Fibroblast of peridontal ligament (primary cell): ENCODE measurements around the gene FXYD6.
"Not testable (repeated sequence)": the region's sequence is repeated elsewhere in the genome, so short reads cannot be mapped to it uniquely, and the experiment has no call there.

Source experiments
- DNase-seq: peaks from one replicate; pipeline ENCODE4 v3.0.0-alpha.2; 2010; ENCODE audit errors: extremely low read depth

The FXYD6 gene, protein sequence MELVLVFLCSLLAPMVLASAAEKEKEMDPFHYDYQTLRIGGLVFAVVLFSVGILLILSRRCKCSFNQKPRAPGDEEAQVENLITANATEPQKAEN

DNA sequence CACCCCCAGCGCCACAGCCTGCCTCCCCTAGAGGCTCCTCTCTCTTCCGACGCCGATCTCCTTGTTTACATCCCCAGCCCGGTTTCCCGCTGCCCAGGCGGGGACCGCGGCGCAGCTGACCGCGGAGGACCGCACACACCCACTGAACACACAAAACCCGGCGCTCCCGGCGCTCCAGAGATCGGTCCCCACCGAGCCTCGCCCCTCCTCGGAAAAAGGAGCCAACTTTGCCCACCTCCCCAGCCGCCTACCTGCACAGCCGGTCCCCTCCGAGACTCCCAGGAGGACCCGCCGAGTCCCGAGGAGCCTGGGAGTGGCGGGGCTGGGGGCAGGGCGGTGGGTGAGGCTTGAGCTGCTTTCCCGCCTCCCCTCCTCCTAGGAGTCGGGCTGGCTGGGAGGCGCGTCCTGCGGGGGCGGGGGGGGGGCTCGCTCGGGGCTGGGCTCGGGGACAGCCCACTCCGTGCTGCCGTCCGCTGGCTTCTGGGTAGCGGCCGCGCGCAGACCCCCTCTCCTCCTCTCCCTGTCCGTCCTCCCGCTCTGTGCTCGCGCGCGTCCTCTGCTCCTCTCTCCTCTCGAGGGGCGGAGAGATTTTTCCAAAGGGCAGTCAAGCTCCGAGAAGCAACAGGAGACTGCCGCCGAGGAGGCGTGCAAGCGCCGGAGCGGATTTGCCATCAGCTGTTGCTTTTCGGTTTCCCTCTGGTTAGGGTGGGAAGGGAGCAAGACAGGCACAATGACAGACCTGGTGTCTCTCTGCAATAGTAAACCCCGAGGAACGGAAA is at the start of gene FXYD6:
Gene FXYD6, minus strand, starts transcription at position 318 of the 779 bp plus-strand sequence. CDS start 33,882 bp downstream, outside the sequence.
- no peak for DNase-seq

DNA sequence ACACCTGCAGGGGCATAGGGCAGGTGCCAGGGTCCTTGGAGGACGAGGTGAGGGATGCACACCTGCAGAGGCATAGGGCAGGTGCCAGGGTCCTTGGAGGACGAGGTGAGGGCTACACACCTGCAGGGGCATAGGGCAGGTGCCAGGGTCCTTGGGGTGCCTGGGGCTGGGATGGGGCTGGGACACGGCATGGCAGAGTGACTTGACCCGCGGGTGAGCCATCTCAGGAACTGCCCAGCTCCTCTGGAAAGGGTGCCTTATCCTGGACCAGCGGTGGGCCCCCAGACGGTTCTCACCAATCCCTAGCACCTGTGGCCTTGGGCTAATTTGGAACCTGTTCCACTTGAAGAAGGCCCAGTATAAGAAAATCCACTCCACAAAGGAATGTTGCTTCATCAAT is 49.7 kb upstream of the FXYD6 start:
- DNase-seq, result not testable (repeated sequence)

DNA sequence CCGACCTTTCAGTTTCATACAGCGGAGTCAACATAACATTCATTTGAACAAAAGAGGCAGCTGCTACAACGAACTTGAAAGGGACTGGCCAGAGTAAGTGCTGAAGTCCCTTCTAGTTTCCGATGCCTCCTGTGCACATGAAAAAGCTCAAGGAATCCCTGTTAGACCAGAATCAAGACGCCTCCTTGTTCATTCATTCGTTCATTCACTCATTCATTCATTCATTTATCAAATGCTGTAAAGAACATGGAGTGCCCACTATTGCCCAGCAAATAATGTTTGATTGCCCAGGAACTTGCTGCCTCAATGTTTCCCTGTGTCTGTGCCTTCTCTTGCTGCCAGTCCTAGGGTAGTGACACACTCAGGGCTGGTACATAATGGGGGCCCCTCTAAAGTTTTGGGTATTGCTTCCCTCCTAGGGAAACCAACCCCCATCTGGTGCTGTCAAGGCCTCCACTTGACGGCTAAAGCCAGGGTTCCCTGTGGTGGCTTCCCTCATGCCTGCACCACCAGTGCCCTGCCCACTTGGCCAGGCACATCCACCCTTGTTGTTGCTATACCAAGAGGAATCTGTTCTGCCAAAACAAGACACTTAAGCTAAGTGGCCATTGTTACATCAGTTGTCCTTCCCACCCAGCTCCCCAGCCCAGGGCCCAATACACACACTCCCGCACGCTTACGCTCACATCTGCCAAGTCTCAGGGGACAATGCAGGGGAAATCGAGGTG is 48.9 kb upstream of the FXYD6 start:
- no peak for DNase-seq

DNA sequence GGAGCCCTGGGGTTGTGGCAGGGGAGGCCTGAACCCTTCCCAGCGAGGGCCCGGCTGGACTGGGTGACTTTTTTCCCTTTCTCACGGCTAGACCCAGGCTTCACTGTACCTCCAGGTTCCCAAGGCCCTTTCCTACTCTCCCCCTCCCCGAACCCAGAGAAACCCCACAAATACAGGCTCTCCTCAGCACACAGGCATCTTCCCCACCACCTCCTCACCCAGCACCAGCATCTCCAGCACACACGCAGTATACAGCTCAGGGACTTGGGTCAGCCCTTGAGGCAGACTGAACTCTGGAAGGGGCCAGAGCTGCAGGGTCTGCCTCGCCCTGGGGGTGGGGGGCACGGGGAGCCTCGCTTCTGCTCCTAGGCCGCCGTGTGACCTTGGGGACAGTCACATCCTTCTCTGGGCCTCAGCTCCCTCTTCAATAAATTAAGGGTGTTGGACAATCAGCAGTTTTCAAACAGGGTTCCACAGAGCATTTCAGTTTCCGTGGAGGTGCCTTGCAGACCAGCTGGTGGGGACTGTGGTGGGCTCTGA is 48.2 kb upstream of the FXYD6 start:
- no peak for DNase-seq

DNA sequence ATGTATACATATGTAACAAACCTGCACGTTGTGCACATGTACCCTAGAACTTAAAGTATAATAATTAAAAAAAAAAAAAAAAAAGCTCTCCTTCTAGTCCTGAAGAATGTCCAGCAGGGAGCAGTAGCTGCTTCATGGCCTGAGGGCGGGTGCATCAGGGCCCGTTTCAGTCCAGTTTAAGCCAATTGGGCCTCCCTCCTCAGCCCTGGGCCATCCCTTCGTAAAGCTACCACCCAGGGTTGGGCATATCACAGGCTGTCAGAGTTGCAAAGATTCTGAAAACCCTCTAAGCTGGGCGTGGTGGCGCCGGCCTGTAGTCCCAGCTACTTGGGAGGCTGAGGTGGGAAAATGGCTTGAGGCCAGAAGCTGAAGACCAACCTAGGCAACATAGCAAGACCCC is 47.3 kb upstream of the FXYD6 start:
- no peak for DNase-seq

DNA sequence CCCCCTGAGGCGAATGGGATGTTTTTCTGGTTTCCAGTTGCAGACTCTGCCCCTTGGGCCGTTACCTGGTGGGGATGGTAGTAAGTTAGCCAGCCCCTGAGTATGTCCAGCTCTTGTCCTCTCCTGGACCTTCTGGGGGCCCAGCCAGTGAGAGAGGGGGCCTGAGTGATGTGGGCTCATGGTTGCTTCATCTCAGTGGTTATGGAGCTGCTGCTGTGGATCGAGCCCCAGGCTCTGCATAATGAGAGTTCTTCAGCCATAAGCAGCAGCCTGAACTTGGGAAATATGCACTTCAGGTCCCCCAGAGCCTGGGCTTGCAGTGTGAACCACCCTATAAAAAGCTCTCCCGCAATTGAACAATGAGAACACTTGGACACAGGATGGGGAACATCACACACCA is 46.8 kb upstream of the FXYD6 start:
- DNase-seq, result no peak

DNA sequence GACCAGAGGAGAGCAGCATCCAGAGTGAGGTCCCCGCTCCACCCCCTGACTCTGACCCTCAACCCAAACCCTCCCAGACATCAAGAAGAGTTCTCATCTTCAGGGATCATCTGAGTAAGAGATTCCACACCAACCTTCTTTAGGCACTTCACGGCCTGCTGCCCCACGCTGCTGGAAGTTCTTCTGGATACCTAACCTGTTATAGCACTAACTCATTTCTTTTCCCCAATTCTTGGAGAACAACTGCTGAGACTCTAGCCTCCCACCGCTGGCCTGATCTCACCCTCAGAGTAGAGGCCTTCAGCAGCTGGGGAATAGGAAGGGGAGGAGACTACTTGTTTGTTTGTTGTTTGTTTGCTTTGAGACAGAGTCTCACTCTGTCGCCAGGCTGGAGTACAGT is 45.4 kb upstream of the FXYD6 start:
- DNase-seq, result no peak

DNA sequence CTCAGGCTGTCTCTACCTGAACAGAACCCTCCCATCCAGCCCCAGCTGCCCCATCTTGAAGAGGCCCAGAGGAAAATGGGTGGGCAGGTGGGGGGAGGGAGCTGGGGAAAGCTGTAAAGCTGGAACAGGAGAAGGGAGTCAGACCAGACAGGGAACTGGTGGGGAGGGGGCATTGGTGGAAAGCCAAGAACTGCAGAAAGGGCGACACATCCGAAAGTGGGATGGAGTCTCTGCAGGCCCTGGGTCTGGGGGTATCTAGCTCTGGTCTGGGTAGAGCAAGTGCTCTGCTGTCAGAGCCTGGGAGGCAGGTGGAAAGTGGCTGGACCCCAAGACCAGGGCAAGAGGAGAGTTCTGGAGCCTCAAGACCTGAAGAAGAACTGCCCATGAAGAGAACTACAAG is 45.0 kb upstream of the FXYD6 start:
- no peak for DNase-seq

DNA sequence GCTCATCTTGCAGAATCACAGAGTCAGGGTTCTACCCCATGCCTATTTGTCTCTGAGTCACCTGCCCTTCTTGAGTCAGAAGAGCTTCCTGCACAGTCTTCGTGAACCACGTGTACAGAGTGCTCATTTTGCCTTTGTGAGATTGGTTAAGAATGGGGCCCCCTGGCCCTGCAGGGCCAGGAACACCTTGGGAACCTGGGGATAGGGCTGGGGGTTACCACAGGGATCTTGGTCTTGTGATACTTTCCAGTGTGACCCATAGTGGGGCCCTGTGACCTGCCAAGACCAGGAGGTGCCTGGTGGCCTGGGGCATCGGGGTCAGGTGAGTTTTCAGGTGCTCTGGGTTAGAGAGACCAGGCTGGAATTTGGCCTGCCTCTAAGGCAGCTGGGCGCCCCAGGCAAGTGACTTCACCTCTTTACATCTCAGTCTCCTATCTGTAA is 43.3 kb upstream of the FXYD6 start:
- no peak for DNase-seq

DNA sequence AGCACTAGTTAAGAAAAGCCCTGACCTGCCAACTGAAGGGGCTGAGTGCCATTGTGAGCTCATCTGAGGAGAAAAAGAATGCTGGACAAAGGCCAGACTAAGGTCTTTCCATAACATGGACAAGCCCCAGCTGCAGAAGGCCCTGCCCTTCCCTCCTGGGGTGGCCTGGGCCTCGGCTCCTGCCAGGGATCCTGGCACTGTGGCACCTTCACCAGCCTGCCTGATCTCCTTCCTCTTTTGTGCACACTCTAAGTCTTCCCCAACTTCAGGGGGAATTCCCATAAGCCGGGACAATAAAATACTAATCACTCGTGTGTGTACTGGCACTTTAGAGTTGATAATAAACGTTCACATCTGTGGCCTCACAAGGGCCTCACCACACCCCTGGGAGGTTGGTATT is 42.9 kb upstream of the FXYD6 start:
- no peak for DNase-seq

DNA sequence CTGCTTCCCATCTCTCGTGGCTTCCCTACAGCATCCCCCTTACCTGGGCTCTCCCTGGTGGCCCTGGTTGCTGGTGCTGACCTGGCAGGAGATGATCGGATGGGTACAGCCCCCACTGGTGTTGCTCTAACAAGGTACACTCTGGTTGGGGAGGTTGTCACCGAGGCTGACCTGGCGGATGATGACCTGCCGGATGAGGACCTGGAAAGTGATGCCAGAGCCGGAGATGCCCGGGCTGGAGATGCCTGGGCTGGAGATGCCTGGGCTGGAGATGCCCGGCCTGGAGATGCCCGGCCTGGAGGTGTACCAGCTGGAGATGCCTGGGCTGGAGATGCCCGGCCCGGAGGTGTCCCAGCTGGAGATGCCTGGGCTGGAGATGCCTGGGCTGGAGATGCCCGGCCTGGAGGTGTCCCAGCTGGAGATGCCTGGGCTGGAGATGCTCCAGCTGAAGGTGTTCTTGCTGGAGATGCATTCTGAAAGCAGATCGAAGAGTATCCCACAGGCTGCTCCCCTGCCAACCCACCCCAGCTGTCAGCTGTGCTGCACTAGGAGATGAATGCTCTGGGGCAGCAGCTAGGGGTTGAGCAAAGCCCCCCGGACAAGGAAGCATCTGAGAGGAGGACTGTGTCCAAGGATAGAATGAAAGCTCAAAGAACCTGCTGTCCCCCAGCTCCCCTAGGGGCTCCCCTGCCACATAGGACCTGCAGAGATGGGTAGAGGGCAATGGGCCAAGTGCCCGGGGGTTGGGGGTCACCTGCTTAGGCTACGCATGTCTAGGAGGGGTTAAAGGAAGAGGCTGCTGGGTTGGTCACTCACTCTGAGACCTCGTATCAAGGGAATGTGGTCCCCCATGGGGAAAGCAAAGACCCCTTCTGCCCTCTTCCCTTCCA is 42.2 kb upstream of the FXYD6 start:
- no peak for DNase-seq

DNA sequence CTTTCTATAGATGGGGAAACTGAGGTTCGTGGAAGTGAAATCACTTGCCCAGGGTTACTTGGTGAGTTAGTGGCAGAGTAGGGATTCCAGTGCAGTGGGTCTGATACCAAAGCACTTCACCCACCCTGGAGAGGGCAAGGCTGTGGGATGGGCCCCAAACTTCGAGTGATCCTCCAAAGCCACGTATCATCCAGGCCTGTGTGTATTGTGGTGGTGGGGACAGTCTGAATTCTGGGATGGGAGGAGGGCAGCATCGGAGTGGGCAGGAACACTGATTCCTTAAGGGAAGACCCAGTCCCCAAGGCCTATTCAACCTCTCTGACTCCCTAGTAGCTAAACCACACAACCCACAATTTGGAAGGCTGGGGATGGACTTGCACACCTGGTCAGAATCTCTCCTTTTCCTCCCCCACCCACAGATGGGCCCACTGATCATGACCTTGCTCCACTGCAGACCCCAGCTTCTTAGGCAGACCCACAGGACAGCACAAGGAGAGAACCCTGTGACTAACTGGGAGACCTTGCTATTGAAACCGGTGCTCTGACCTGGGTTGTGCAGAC is 41.2 kb upstream of the FXYD6 start:
- DNase-seq, result no peak

DNA sequence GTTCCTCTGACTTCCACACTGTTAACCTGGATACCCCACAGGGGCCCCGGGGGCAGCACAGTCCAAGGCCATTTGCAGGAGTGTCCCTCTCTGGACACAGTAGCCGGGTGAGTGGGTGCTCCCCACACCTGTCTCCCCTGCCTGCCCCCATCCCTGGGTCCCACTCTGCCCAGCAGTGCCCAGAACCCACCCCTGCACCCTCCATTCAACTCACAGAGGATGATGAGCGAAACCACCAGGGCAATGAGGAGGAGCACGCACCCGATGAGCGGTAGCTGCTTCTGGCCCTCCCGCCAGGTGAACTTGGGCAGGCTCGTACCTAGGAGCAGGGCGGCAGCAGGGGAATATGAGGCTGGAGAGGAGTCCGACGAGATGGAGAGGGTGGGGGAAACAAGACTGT is 40.5 kb upstream of the FXYD6 start:
- DNase-seq, result no peak

DNA sequence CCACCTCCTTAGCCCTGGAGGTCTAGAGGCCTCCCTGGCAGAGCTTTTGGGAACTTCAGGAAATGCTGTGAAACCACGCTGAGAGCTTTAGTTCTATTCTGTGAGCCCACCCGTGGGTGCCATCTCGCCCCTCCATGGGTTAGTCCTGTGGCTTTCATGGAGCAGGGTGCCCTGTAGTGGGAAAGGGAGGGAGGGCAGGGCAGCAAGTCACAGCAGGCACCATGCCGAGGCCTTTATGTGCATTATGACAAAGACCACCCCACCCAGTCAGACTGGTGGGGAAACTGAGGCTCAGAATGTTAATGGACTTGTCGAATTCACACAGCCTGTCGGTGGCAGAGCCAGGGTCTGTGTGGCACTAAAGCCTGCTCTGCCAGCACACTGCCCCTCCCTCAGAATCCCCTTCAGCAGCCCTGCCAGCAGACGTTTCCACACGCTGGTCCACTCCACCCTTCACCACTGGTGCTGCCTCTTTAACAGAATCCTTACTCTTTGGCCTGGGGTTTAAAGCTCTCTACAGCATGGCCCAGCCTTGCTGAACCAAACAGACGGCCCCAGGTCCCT is 39.3 kb upstream of the FXYD6 start:
- no peak for DNase-seq

DNA sequence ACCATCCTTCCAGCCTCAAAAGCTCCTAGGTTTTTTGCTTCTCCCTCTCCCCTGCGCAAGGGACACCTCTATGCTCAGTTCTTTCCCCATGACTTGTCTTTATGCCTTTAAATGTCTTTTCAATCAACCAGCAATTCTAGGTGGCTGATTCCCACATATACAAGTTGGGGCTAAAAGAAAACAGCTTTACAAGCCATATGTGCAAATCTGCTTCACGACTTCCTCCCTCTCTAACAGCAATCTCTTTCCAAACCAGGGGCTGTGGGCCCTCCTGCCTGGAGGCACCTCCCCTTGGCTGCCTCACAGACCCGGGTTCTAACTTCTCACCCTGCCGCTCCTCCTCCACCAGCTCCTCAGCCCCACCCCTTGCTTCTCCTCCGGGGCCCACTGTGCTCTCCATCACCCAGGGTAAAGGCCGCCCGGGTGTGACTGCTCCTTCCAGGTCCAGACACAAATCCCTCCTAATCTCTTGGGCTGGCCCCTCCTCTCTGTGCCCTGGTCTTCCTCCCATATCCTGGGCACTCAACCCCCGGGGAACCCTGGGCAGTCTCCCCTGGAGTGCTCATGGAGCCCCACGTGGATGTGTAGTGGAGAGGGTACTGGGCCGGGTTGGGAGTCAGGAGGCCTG is 38.6 kb upstream of the FXYD6 start:
- no peak for DNase-seq

DNA sequence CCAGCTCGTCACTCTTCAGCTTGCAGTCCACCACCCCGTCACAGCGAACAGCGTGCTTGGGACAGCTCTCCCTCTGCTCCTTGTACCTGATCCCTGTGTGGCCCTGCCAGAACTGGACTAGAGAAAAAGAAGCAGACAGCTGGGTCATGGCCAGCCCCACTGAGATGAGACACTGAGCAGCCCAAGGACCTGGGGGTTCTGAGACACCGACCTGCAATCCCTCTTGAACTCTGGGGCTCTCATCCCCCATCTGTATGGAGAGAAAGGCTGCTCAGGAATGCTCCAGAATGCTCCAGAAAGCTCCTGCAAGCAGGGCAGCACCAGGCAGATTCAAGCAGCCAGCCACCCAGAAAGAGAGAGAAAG is 37.9 kb upstream of the FXYD6 start:
- DNase-seq, result no peak

DNA sequence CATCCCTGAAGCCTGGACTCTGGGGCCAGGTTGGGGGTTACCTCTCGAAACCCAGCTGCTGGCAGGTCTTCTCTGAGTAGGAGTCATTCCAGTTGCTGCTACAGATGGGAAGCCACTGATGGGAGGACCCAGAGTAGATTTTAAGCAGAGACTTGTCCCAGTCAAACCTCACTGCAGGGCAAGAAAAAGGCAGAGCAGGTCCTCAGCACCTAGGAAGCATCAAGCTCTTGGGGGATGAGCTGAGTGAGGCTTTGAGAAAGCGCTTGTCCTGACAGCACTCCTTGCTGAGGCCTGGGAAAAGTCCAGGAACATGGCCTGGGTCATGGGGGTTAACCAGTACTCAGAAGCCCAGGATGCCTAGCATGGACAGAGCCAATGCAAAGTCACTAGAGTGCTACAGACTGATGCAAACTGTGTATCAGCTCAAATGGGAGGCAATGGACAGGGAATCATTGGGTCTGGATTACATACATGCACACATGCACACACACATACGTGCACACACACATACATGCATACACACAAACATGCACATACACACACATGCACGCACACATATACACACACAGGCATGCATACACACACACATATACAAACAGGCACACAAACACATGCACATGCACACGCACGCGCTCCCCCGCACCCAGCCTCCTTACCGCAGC is 37.4 kb upstream of the FXYD6 start:
- no peak for DNase-seq

DNA sequence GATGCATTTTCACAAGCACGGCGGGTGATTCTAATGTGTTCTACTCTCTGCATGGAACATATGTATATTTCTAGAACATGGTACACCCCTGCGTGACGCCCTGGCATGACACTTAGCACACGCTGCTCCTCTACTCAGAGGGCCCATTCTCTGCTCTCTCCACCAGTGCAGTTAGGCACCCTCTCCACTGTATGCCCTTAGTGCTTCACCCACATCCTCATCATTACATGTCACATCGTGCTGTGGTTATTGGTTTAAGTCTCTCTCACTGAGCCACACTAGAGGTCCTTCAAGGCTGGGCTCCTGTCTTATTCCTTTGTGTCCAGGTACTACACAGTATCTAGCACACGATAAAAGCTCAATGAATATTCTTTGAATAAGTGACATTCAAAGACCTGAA is 36.0 kb upstream of the FXYD6 start:
- no peak for DNase-seq

DNA sequence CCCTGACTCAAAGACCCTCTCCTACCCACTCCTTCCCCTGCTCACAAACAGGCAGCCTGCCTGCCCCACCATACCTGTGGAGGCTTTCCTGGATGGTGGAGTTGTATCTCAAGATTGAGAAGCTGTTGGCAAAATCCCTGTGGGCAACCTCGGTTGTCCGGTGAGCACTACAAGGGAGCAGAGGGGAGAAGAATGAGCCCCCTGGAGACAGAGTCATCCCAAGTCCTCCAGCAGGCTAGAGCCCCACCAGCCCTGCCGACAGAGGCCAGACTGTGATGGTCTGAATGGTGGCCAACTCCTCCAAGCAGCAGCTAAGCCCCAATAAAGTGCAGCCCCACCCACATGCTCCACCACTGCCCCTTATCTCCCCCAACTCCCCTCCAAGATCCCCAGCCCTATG is 35.2 kb upstream of the FXYD6 start:
- no peak for DNase-seq

DNA sequence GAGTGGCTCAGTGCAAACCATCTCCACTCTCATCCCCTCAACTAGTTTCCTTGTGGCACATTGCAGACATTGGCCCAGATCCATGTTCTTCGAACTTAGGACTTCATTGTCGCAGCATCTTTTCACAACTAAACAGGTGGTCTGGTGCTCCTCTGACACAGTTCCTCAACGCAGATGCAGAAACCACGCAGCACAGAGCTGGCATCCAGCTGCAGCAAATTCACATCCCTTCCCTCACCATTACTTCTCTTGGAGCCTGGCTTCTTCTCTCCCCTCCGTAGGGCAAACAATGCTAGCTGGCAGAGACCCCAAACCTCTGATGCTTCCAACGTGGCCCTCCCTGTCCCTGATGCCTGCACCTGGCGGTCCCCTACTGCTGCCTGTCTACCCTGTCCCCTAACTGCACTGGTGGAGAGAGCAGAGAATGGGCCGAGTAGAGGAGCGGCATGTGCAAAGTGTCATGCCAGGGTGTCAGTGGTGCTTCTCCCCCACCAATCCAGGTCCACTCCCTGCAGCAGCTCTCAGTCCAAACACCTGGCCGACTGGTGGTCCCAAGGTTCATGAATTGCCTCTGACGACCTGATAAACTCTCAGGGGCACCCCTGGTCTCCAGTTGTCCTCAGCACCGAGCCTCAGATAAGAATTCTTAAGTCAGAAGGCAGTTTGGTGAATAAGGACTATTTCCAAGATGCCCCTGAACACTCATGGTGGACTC is 34.6 kb upstream of the FXYD6 start:
- DNase-seq, result no peak
